ENCODE data around the gene ELF3.
"Not testable (repeated sequence)": the region's sequence is repeated elsewhere in the genome, so short reads cannot be mapped to it uniquely, and the experiment has no call there.

Gene ELF3

DNA sequence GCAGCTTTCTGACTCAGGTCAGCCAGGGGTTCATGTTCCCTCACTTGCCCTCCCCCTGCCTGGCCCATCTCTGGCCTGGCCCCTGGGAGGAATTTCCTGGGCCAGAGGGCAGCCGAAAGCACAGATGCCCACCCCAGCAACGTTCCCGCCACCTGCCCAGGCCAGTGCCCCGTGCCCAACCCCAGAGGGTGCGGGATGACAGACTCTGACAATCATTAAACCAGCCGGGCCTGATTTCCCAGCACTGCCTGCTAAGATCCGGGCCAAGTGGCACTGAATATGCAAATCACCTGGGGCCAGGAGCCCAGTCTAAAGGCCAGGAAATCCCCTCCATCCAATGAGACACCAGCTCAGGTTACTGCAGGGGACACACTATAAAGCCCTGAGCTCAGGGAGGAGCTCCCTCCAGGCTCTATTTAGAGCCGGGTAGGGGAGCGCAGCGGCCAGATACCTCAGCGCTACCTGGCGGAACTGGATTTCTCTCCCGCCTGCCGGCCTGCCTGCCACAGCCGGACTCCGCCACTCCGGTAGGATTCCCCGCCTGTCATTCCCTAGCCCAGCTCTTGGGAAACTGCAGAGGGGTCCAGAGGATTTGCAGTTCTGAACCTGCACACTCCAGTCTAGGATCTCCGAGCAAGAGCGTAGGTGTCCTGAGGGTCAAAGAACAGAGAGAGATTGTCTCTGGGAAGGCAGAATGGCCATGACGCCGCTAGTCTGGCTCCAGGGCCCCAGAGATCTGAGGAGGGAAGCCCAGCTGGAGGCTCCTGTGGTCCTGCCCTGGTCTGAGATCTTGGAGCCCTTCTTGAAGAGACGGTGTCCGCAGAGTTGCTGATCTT lies at the start of gene ELF3:
ELF3 (plus strand) TSS at position 408 of the 836 bp plus-strand sequence. CDS start 550 bp downstream, outside the sequence.
- TF ChIP-seq, protein P1, sequence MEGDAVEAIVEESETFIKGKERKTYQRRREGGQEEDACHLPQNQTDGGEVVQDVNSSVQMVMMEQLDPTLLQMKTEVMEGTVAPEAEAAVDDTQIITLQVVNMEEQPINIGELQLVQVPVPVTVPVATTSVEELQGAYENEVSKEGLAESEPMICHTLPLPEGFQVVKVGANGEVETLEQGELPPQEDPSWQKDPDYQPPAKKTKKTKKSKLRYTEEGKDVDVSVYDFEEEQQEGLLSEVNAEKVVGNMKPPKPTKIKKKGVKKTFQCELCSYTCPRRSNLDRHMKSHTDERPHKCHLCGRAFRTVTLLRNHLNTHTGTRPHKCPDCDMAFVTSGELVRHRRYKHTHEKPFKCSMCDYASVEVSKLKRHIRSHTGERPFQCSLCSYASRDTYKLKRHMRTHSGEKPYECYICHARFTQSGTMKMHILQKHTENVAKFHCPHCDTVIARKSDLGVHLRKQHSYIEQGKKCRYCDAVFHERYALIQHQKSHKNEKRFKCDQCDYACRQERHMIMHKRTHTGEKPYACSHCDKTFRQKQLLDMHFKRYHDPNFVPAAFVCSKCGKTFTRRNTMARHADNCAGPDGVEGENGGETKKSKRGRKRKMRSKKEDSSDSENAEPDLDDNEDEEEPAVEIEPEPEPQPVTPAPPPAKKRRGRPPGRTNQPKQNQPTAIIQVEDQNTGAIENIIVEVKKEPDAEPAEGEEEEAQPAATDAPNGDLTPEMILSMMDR (conservative IDR thresholded peaks at IDR 0.05; ENCODE audit: control insufficient read depth, insufficient read depth, low read depth, low read length): no peak
- DNase-seq (ENCODE audit: low read depth): no peak
- no peak within 1 kb of the TSS for H3K4me3 ChIP-seq (ENCODE audit: control insufficient read depth, low read depth, low read length)

DNA sequence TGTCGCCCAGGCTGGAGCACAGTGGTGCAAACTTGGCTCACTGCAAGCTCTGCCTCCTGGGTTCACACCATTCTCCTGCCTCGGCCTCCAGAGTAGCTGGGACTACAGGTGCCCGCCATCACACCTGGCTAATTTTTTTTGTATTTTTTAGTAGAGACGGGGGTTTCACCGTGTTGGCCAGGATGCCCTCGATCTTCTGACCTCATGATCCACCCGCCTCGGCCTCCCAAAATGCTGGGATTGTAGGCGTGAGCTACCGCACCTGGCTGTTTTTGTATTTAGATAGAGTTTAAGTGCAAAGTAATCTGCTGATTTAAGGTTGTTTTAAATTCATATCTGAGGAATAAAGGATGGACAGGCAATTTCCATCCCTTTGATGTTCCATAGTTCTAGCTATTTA lies 48.0 kb upstream of the ELF3 start:
- H3K4me3 ChIP-seq (ENCODE audit: control insufficient read depth, low read depth, low read length); DNase-seq (ENCODE audit: low read depth): not testable (repeated sequence)

DNA sequence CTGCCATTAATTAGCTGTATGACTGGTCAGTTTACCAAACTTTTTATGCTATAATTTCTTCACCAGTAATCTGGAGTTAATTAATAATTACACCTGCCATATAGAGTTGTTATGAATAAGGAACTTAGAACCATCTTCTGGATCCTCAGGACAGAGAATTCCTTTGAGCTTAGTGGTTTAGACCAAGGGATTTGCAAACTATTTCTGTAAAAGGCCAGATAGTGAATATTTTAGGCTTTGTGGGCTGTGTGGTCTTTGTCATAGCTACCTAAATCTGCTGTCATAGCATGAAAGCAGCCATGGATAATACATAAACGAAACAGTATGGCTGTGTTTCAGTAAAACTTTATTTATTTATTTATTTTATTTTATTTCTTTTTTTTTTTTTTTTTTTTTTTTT lies 46.1 kb upstream of the ELF3 start:
- TF ChIP-seq, protein P1 (conservative IDR thresholded peaks at IDR 0.05; ENCODE audit: control insufficient read depth, insufficient read depth, low read depth, low read length): no peak
- peak; percentile 11 for DNase-seq (ENCODE audit: low read depth)

DNA sequence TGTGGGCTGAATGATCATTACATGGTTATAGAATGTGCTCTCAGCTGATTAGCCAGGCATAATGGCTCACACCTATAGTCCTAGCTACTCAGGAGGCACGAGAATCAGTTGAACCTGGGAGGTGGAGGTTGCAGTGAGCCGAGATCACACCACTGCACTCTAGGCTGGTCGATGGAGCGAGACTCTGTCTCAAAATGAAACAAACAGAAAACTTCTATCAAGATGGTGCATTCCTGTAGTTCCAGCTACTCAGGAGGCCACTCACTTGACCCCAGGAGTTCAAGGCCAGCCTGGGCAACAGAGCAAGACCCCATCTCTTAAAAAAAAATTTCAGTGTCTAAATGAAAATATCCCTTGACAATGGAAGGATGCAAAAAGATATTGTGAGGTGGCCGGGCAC lies 44.2 kb upstream of the ELF3 start:
- TF ChIP-seq, protein P1 (conservative IDR thresholded peaks at IDR 0.05; ENCODE audit: control insufficient read depth, insufficient read depth, low read depth, low read length): no peak
- no peak for DNase-seq (ENCODE audit: low read depth)
- no peak overlapping the region for H3K4me3 ChIP-seq (ENCODE audit: control insufficient read depth, low read depth, low read length)

More for the DNA sequence above, 46.1 kb upstream of the ELF3 start:
- no peak overlapping the region for H3K4me3 ChIP-seq (ENCODE audit: control insufficient read depth, low read depth, low read length)

DNA sequence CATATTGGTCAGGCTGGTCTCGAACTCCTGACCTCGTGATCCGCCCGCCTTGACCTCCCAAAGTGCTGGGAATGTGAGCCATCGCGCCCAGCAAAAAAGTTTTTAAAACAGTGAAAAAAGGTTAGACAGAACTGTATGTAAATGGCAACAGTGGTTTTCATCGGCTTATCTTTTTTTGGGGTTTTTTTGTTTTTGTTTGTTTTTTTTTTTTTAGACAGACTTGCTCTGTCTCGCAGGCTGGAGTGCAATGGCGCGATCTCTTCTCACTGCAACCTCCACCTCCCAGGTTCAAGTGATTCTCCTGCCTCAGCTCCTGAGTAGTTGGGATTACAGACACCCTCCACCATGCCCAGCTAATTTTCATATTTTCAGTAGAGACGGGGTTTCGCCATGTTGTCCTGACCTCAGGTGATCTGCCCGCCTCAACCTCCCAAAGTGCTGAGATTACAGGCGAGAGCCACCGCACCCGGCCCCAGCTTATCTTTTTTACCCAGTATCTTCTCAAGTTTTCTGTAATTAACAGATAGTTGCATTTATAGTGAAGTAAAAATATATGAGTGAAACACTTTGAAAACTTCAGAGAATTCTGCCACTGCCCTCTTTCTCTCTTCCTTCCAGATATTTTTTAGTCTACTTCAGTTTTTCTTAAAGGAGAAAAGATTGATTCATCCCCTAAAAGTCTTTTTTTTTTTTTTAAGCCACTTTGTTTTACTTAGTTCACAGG lies 42.0 kb upstream of the ELF3 start:
- H3K4me3 ChIP-seq (ENCODE audit: control insufficient read depth, low read depth, low read length): no peak overlapping the region
- TF ChIP-seq, protein P1 (conservative IDR thresholded peaks at IDR 0.05; ENCODE audit: control insufficient read depth, insufficient read depth, low read depth, low read length): no peak
- no peak for DNase-seq (ENCODE audit: low read depth)

DNA sequence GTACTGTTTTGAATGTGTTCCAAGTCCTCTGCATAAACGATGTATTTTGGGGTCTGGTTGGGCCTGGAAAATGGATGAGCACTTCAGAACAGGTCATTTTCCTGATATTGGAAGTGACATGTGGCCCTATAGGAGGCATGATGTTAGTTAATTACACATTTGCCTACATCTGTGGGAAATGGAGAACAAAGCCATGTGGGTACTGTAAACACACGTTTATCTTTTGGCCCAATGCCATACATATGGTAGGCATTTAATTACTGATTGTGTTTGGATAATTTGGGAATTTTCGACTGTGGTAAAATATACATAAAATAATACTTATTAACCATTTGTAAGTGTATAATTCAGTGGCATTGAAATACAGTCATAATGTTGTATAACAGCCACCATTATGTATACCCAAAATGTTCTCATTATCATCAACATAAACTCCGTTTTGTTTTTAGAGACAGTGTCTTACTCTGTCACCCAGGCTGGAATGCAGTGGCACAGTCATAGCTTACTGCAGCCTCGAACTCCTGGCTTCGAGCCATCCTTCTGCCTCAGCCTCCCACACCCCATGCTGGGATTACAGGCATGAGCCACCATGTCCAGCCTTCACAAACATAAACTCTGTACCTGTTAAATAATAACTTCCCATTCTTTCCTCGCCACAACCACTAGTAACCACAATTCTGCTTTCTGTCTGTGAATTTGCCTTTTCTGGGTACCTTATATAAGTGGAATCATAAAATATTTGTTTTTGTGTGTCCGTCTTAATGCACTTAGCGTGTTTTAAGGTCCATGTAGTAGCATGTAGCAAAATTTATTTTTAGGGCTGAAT lies 39.8 kb upstream of the ELF3 start:
- peak; percentile 48 for DNase-seq (ENCODE audit: low read depth)
- TF ChIP-seq, protein P1 (conservative IDR thresholded peaks at IDR 0.05; ENCODE audit: control insufficient read depth, insufficient read depth, low read depth, low read length): no peak

More for the DNA sequence above, 39.8 kb upstream of the ELF3 start:
- H3K4me3 ChIP-seq (ENCODE audit: control insufficient read depth, low read depth, low read length): no peak overlapping the region
